Measurements from ENCODE around the gene NPVF. TPM values are rescaled to one million over a fixed set of nuclear protein-coding genes. Genes with fewer than 3 reads are reported as not detected.

The NPVF gene
- total RNA-seq, 2 experiments from 2014 or later, result not detected

DNA sequence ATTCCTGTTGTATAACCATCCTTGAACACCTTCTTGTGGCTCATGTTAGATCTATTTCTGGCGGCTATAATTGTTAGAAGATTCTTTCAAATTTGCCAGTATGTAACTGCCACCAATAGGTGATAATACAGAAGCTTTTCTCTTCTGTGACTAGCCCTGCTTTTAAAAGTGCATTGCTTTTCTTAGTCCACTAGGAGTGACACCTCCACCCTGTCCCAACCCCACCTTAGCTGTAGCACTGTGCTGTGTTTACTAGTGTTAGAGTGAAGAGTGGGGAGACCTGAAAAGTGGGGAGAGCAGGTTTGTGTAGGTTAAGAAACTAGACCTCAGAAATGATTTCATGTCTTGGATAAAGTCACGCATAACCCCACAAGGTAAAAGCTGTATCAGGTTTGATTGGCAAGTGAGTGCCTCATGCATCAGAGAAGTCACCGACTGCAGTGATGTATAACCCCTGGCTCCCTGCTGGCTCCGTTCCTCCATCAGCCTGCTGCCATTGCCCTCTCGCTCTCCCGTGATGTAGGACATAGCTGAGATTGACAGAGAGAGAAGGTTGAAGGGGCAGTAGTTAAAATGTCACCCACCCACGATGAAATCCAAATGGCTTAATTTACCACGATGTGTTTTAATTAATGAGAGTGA lies 12.5 kb downstream of the NPVF start:
- CTCF ChIA-PET, result no interaction called here
- peaks cover 24% of the 10 kb centered on the region for H3K27me3 Mint-ChIP-seq

DNA sequence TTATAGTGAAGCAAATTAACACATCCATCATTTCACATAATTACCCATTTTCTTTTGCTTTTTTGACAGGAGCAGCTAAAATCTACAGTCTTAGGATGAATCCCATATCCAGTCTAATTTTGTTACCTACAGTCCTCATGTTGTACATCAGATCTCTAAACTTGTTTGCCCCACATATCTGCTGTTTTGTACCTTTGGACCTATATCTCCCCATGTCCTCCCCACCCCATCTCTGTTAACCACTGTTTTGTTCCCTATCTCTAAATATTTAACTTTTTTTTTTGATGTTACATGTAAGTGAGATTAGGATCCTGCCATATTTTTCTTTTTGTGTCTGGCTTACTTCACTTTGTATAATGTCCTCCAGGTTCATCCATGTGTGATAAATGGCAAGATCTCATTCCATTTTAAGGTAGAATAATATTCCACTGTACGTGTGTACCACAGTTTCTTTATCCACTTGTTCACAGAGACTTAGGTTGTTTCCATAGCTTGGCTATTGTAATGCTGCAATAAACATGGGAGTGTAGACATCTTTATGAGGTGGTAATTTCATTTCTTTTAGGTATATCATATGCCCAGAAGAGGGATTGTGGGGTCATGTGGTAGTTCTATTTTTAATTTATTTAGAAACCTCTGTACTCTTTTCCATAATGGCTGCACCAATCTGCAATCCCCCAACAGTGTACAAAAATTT lies 19.6 kb downstream of the NPVF start:
- CTCF ChIA-PET, result interaction anchor here (1.3 kb wide), 1 partner anchor 51 kb away, joined by 3 read pairs; no protein-coding TSS in a partner anchor
- Mint-ChIP-seq H3K9me3 (ENCODE audit: low read depth) (no peaks in the 10 kb centered on the region), H3K27me3 (peaks cover 44% of the 10 kb centered on the region), H3K4me1 (peaks cover 1% of the 10 kb centered on the region), H3K4me3 (no peak overlapping the region), H3K27ac (no peak overlapping the region), H3K36me3 (no peaks in the 10 kb centered on the region)
- ATAC-seq (no peak), DNase-seq (no peak)

More for the DNA sequence above, 12.5 kb downstream of the NPVF start:
- Mint-ChIP-seq H3K9me3 (ENCODE audit: low read depth) (no peaks in the 10 kb centered on the region), H3K4me1 (peaks cover 1% of the 10 kb centered on the region), H3K4me3 (no peak overlapping the region), H3K27ac (no peak overlapping the region), H3K36me3 (no peaks in the 10 kb centered on the region)
- ATAC-seq, result no peak
- DNase-seq, result no peak

DNA sequence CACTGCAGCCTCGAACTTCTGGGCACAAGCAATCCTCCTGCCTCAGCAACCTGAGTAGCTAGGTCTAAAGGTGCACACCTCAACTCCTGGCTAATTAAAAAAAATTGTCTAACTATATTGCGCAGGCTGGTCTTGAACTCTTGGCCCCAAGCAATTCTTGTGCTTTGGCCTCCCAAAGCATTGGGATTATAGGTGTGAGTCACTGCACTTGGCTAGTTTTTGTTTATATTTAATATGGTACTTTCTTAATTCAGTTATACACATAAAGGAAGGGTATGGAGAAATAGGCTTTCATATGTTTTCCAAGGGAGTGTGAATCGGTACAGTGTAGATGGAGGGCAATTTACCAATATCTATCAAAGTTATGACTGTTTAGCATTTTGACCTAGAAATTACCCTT lies 20.4 kb downstream of the NPVF start:
- peaks cover 1% of the 10 kb centered on the region for H3K4me1 Mint-ChIP-seq
- no peak overlapping the region for H3K27ac Mint-ChIP-seq
- ATAC-seq (no peak), DNase-seq (no peak)
- H3K36me3 Mint-ChIP-seq, result no peaks in the 10 kb centered on the region
- CTCF ChIA-PET, result no interaction called here
- no peaks in the 10 kb centered on the region for H3K9me3 Mint-ChIP-seq (ENCODE audit: low read depth)
- peaks cover 44% of the 10 kb centered on the region for H3K27me3 Mint-ChIP-seq
- no peak overlapping the region for H3K4me3 Mint-ChIP-seq

DNA sequence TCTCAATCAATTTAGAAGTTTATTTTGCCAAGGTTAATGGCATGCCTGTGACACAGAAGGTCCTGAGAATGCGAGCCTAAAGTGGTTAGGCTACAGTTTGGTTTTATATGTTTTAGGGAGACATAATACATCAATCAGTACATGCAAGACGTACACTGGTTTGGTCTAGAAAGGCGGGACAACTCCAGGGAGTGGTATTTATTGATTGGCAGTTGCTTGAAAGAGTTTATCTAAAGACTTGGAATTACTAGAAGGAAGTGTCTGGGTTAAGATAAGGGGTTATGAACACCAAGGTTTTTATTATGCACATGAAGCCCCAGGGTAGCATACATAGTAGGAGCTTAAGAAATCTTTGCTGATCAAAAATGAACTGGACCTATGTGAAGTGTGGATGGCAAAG lies 21.5 kb downstream of the NPVF start:
- CTCF ChIA-PET, result no interaction called here
- Mint-ChIP-seq H3K27ac (no peak overlapping the region), H3K9me3 (ENCODE audit: low read depth) (no peaks in the 10 kb centered on the region), H3K27me3 (peaks cover 44% of the 10 kb centered on the region), H3K4me3 (no peak overlapping the region), H3K4me1 (peaks cover 1% of the 10 kb centered on the region), H3K36me3 (no peaks in the 10 kb centered on the region)
- DNase-seq (no peak), ATAC-seq (no peak)

DNA sequence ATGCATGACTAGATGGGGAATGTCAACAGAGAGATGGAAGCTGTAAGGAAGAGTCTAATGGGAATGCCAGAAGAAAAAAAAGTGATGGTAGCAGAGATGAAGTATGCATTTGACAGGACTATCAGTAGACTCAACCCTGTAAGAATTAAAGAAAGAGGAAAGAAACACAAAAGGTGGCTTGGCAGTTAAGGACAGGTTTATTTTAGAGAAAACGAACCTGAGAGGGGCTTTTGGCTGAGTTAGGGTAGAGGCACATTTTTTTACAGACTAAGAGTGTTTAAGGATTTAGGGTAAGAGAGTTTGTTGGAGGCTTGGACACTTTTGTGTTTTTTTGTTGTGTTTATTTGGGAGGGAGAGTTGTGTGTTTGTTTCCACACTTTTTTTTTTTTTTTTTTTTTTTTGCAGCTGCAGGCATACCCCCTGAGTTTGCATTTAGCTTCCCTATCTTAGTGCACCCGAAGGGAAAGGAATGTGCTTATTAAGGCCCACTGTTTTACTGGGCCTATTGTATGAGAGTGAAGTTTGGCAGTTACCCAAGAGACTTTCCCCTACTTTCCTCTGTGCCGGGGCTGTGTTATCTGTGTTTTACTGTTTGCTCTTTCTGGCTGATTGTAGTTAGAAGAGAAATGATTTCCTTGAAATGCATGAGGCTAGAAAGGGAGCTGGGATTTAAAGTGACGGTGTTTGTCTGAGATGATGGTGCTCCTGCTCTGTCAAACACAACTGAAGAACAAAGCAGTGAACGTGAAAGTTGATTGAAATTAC lies 32.0 kb downstream of the NPVF start:
- no peak for ATAC-seq
- Mint-ChIP-seq H3K4me1 (no peaks in the 10 kb centered on the region), H3K36me3 (no peaks in the 10 kb centered on the region), H3K27ac (no peak overlapping the region), H3K27me3 (peaks cover 17% of the 10 kb centered on the region), H3K4me3 (no peak overlapping the region), H3K9me3 (ENCODE audit: low read depth) (no peaks in the 10 kb centered on the region)
- CTCF ChIA-PET, result interaction anchor here (1.5 to 1.6 kb wide), 2 partner anchors 16 to 21 kb away, joined by 4 read pairs; a partner anchor contains a TSS
- DNase-seq, result no peak

DNA sequence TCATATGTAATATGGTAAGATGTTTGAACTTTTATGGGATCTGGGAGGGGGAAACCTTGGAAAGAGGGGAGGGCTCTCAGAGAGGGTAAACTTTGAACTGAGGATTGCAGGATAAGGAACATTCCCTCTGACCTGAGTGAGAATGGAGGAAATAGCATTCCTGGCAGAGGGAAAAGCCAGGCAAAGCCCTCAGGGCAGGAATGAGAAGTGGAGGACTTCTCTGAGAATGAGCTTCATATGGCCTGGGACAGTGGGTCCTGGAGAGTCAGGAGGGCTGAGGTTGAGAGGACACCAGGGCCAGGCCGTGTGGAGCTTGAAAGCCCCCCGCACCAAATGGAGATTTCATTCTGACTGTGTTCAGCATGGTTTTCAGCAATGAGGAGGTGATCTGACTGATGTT lies 34.2 kb downstream of the NPVF start:
- DNase-seq (no peak), ATAC-seq (no peak)
- Mint-ChIP-seq H3K4me3 (no peak overlapping the region), H3K4me1 (no peaks in the 10 kb centered on the region), H3K36me3 (no peaks in the 10 kb centered on the region), H3K9me3 (ENCODE audit: low read depth) (no peaks in the 10 kb centered on the region), H3K27ac (no peak overlapping the region), H3K27me3 (peaks cover 17% of the 10 kb centered on the region)
- CTCF ChIA-PET, result no interaction called here

DNA sequence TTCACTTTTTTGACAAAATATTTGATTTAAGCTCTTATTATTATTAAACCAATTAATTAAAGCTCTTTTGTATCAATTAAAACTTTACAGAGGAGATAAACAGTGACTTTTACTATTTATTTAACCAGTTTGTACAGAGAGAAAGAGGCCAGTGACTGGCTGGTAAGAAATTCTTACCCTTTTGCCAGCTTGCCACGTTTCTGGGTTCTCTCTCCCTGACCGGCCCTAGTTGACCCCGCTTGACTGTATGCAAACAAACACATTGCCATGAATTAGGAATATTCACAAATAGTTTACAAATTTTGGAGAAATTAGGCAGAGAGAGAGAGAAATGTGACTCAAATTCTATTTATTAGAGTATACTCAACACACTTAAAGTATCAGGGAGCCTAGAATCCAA lies 36.2 kb downstream of the NPVF start:
- Mint-ChIP-seq H3K4me3 (no peak overlapping the region), H3K27me3 (peaks cover 15% of the 10 kb centered on the region), H3K4me1 (no peaks in the 10 kb centered on the region), H3K9me3 (ENCODE audit: low read depth) (no peaks in the 10 kb centered on the region), H3K27ac (no peak overlapping the region), H3K36me3 (no peaks in the 10 kb centered on the region)
- CTCF ChIA-PET, result interaction anchor here (1.0 to 1.5 kb wide), 2 partner anchors 12 to 28 kb away, joined by 3 to 5 read pairs; a partner anchor contains a TSS
- no peak for DNase-seq
- ATAC-seq, result no peak

DNA sequence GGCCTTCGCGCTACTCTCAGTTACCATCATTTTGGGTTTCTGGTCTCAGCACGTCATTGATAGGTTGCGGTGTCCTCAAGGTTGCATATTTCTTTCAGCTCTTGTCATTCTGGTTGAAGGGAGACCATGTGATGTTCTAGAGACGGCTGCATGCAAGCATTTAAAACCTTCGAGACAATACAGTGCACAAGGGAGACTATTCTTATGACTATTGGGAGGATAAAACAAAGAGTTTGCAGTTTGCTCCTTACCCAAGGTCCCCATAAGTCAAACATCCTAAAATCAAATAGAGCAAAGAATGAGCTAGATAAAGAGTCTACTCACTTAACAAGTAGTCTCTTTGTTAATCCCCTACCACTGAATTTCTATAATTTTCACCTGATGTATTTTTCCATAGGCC lies 39.1 kb downstream of the NPVF start:
- ATAC-seq, result no peak
- DNase-seq, result no peak
- no peaks in the 10 kb centered on the region for H3K36me3 Mint-ChIP-seq
- H3K4me3 Mint-ChIP-seq, result no peak overlapping the region
- H3K27ac Mint-ChIP-seq, result no peak overlapping the region
- peaks cover 17% of the 10 kb centered on the region for H3K27me3 Mint-ChIP-seq
- CTCF ChIA-PET, result no interaction called here
- H3K9me3 Mint-ChIP-seq (ENCODE audit: low read depth), result no peaks in the 10 kb centered on the region
- no peaks in the 10 kb centered on the region for H3K4me1 Mint-ChIP-seq

DNA sequence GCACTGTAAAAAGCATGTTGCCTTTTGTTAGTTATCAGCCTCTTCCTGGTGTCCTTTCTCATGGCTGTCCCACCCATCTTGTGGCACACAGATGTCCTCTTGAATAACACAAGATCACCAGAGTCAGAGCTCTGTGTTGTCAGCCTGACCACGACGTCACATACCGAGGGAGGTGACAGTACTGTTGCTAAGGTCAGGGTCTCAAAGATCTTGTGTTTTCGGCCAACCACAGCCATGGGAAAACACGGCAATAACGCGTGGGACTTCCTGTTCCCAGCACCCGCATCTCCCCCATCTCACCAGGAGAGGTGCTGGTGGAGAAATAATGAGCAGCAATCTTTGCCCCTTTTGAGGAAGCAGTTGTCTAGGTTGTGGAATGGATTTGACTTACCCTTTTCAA lies 40.4 kb downstream of the NPVF start:
- H3K27ac Mint-ChIP-seq, result no peak overlapping the region
- peaks cover 15% of the 10 kb centered on the region for H3K27me3 Mint-ChIP-seq
- CTCF ChIA-PET, result no interaction called here
- no peaks in the 10 kb centered on the region for H3K4me1 Mint-ChIP-seq
- no peaks in the 10 kb centered on the region for H3K36me3 Mint-ChIP-seq
- no peak for ATAC-seq
- no peak overlapping the region for H3K4me3 Mint-ChIP-seq
- no peak for DNase-seq
- H3K9me3 Mint-ChIP-seq (ENCODE audit: low read depth), result no peaks in the 10 kb centered on the region

DNA sequence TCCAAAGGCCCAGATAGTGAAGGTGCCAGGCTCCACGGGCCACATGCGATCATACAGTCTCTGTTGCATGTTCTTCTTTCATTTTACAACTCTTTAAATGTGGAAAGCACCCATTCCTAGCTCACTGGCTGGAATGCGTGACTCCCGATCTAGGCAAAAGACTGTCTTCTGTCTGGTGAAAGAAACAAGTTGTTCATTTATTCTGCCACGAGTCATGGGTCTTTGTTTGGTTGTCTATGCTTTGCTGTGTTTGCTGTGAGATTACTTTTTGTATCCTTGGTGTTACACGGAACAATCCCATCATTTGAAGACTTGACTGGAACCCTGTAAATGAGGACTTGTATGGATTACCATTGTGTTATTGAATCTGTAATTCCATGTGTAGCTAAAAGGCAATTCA lies 41.9 kb downstream of the NPVF start:
- H3K27ac Mint-ChIP-seq, result no peak overlapping the region
- no peaks in the 10 kb centered on the region for H3K9me3 Mint-ChIP-seq (ENCODE audit: low read depth)
- H3K36me3 Mint-ChIP-seq, result no peaks in the 10 kb centered on the region
- no peak for ATAC-seq
- no peak overlapping the region for H3K4me3 Mint-ChIP-seq
- H3K4me1 Mint-ChIP-seq, result no peaks in the 10 kb centered on the region
- peaks cover 17% of the 10 kb centered on the region for H3K27me3 Mint-ChIP-seq
- DNase-seq, result no peak
- CTCF ChIA-PET, result no interaction called here

DNA sequence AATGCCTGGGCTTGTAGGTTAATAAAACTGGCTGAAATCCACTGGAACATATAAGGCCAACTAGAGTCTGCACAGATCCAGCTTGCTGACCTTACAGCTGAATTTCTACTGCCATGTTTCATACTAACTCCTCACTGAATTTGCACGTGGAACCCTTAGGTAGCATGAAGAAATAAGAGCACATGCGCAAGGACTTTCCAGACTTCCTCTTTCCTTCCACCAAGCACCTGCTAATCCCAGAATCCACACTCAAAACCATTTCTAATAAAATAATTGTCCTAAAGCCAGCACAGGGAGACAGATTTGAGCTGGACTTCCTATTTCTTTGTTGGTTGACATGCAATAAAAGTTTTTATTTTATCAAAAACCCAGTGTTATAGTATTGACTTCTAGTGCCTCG lies 46.8 kb downstream of the NPVF start:
- Mint-ChIP-seq H3K27ac (no peak overlapping the region), H3K4me1 (peaks cover 19% of the 10 kb centered on the region), H3K36me3 (peaks cover 2% of the 10 kb centered on the region), H3K27me3 (peaks cover 17% of the 10 kb centered on the region), H3K4me3 (peak overlapping the region; percentile 79), H3K9me3 (ENCODE audit: low read depth) (no peaks in the 10 kb centered on the region)
- ATAC-seq (no peak), DNase-seq (no peak)
- CTCF ChIA-PET, result no interaction called here

DNA sequence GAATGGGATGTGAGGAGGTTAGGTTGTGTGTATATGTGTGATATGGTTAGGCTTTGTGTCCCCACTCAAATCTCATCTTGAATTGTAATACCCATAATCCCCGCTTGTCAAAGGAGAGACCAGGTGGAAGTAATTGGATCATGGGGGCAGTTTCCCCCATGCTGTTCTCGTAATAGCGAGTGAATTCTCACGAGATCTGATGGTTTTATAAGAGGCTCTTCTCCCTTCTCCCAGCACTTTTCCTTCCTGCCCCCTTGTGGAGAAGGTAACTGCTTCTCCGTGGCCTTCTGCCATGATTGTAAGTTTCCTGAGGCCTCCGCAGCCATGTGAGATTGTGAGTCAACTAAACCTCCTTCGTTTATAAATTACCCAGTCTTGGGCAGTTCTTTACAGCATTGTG lies 47.3 kb downstream of the NPVF start:
- CTCF ChIA-PET, result interaction anchor here (1.0 to 1.7 kb wide), 8 partner anchors 10 to 55 kb away, joined by 3 to 14 read pairs (median 4); partner anchors contain the start of gene CYCS
- Mint-ChIP-seq H3K36me3 (peaks cover 2% of the 10 kb centered on the region), H3K4me3 (peak overlapping the region; percentile 79), H3K4me1 (peaks cover 19% of the 10 kb centered on the region), H3K27me3 (peaks cover 17% of the 10 kb centered on the region), H3K27ac (peak overlapping the region; percentile 87), H3K9me3 (ENCODE audit: low read depth) (no peaks in the 10 kb centered on the region)
- DNase-seq (no peak), ATAC-seq (no peak)

DNA sequence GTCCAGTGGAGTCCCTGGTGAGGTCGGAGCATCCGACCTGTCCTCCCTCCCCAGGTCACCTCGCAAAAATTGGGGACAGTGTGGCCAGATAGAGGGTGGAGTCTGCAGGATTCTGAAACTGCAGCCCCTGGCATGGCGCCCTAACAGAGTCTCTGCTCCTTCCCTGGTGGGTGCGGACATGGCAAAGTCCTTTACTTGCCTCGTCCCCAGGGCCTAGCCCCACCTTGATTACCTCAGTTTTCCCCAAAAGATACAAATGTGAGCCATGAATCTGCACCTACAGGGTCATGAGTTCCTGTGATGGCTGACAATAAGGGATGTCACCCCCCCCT lies 47.7 kb downstream of the NPVF start:
- CTCF ChIA-PET, result interaction anchor here (1.0 to 1.7 kb wide), 8 partner anchors 10 to 55 kb away, joined by 3 to 14 read pairs (median 4); partner anchors contain the start of gene CYCS
- H3K4me1 Mint-ChIP-seq, result peaks cover 19% of the 10 kb centered on the region
- no peaks in the 10 kb centered on the region for H3K9me3 Mint-ChIP-seq (ENCODE audit: low read depth)
- H3K27ac Mint-ChIP-seq, result peak overlapping the region; percentile 87
- ATAC-seq (peak; percentile 55), DNase-seq (no peak)
- peaks cover 17% of the 10 kb centered on the region for H3K27me3 Mint-ChIP-seq
- peak overlapping the region; percentile 79 for H3K4me3 Mint-ChIP-seq
- peaks cover 5% of the 10 kb centered on the region for H3K36me3 Mint-ChIP-seq

Data from activated CD8-positive, alpha-beta memory T cell treated with anti-CD3 and anti-CD28 coated beads, Interleukin-2, amount 10 ng/mL, durations not matched to agents 7 days and 5 days (primary cell).